Hepatocyte (in vitro differentiated cells): Measurements from ENCODE around the gene MGAT5. TPM values are rescaled to one million over a fixed set of nuclear protein-coding genes. Genes with fewer than 3 reads are reported as not detected.

Experiments used
- DNase-seq: peaks from one replicate; pipeline ENCODE4 v3.0.0-alpha.2; 2016; ENCODE audit warnings: low spot score
- H2AFZ ChIP-seq: fragments of 200-600 bp; sonication (generic); 2 replicates; pipeline ENCODE4 v1.6.0; 2016; ENCODE audit warnings: antibody characterized with exemption, mild to moderate bottlenecking
- H3K27ac ChIP-seq: fragments of 200-600 bp; sonication (generic); 2 replicates; pipeline ENCODE4 v1.5.1; 2016; ENCODE audit warnings: mild to moderate bottlenecking
- H3K27me3 ChIP-seq: fragments of 200-600 bp; sonication (generic); 2 replicates; pipeline ENCODE4 v1.6.1; 2016
- H3K36me3 ChIP-seq: fragments of 200-600 bp; sonication (generic); replicated peaks from 2 replicates; pipeline ENCODE4 v1.5.1; 2016; ENCODE audit warnings: low read depth; ENCODE audit not compliant: insufficient read depth
- H3K4me1 ChIP-seq: fragments of 200-600 bp; sonication (generic); 2 replicates; pipeline ENCODE4 v1.5.1; 2016; ENCODE audit warnings: mild to moderate bottlenecking, moderate library complexity; ENCODE audit not compliant: insufficient read depth
- H3K4me2 ChIP-seq: fragments of 200-600 bp; sonication (generic); 2 replicates; pipeline ENCODE4 v1.6.0; 2016
- H3K4me3 ChIP-seq: fragments of 200-600 bp; sonication (generic); 2 replicates; pipeline ENCODE4 v1.5.1; 2016; ENCODE audit warnings: mild to moderate bottlenecking
- H3K79me2 ChIP-seq: fragments of 200-600 bp; sonication (generic); 2 replicates; pipeline ENCODE4 v1.6.0; 2017; ENCODE audit warnings: mild to moderate bottlenecking
- H3K9me2 ChIP-seq: fragments of 200-600 bp; sonication (generic); replicated peaks from 2 replicates; pipeline ENCODE4 v1.6.0; 2017; ENCODE audit warnings: mild to moderate bottlenecking; ENCODE audit not compliant: insufficient read depth
- H3K9me3 ChIP-seq: fragments of 200-600 bp; sonication (generic); 2 replicates; pipeline ENCODE4 v1.5.1; 2016; ENCODE audit warnings: low read depth, mild to moderate bottlenecking
- H4K20me1 ChIP-seq: fragments of 200-600 bp; sonication (generic); 2 replicates; pipeline ENCODE4 v1.6.0; 2016; ENCODE audit warnings: mild to moderate bottlenecking; ENCODE audit not compliant: insufficient read depth, poor library complexity, severe bottlenecking
- EZH2 ChIP-seq: fragments of 200-600 bp; sonication (generic); IDR thresholded peaks from 2 replicates; pipeline ENCODE4 v1.6.1; 2016; ENCODE audit warnings: antibody characterized with exemption, mild to moderate bottlenecking, borderline replicate concordance
- EZH2phosphoT487 ChIP-seq: fragments of 200-600 bp; sonication (generic); IDR thresholded peaks from one replicate; pipeline ENCODE4 v1.6.1; 2018; ENCODE audit warnings: antibody characterized with exemption, mild to moderate bottlenecking, low read depth, moderate library complexity; ENCODE audit not compliant: unreplicated experiment, severe bottlenecking
- WGBS: methylation state at CpG from one replicate; pipeline ENCODE4 v1.1.6; 2016; ENCODE audit warnings: low lambda C conversion rate; ENCODE audit errors: missing lambda C conversion rate; 5-methylcytosine and 5-hydroxymethylcytosine counted together
- polyA plus RNA-seq: library from polyadenylated mRNA; unstranded; fragments of >200 nt; fragmentation: Nextera tagmentation; extraction: Ambion mirVana; gene quantifications from 2 replicates; pipeline ENCODE4 v1.2.1, GENCODE V29; 2016
- total RNA-seq: library from RNA; depleted of rRNA; stranded (reverse); fragments of >200 nt; gene quantifications from 2 replicates; pipeline ENCODE4 v1.2.3, GENCODE V29; 2014
- TF ChIP-seq, protein P1 (sequence below): fragments of 200-600 bp; sonication (generic); IDR thresholded peaks from 2 replicates; pipeline ENCODE4 v1.5.1; 2016; ENCODE audit warnings: antibody characterized with exemption, mild to moderate bottlenecking; ENCODE audit not compliant: poor library complexity

Gene MGAT5
- total and polyA plus RNA-seq, 2 experiments from 2014 or later: 9.1 to 30.2 TPM

DNA sequence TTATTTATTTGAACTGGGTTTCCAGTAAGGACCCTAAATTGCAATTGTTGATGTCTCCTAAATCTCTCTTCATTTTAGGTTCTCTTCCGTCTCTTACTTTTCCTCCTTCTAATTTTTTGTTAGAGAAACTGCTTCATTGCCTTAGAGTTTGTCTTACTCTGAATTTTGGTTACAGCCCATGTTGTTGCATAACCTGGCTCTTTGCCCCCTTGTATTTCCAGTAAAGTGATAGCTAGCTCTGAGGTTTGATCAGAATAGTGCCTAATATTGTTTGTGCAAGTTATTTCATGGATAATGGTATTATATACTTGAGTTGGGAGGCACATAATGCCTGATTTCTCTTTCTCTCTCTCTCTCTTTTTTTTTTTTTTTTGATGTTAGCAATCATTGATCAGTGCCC is 71.8 kb downstream of the MGAT5 start:
- no peak for DNase-seq
- TF ChIP-seq EZH2phosphoT487 (no peak), EZH2 (no peak)
- TF ChIP-seq, protein P1, sequence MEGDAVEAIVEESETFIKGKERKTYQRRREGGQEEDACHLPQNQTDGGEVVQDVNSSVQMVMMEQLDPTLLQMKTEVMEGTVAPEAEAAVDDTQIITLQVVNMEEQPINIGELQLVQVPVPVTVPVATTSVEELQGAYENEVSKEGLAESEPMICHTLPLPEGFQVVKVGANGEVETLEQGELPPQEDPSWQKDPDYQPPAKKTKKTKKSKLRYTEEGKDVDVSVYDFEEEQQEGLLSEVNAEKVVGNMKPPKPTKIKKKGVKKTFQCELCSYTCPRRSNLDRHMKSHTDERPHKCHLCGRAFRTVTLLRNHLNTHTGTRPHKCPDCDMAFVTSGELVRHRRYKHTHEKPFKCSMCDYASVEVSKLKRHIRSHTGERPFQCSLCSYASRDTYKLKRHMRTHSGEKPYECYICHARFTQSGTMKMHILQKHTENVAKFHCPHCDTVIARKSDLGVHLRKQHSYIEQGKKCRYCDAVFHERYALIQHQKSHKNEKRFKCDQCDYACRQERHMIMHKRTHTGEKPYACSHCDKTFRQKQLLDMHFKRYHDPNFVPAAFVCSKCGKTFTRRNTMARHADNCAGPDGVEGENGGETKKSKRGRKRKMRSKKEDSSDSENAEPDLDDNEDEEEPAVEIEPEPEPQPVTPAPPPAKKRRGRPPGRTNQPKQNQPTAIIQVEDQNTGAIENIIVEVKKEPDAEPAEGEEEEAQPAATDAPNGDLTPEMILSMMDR: no peak
- 97% methylated on average over 1 of the region's 1 CpG for WGBS
- Histone ChIP-seq H2AFZ (no peak overlapping the region), H3K4me2 (no peak overlapping the region), H3K27ac (no peak overlapping the region), H3K4me3 (no peak overlapping the region), H3K27me3 (no peaks in the 10 kb centered on the region), H3K4me1 (no peaks in the 10 kb centered on the region), H3K36me3 (no peaks in the 10 kb centered on the region), H3K9me3 (no peaks in the 10 kb centered on the region), H3K9me2 (no peaks in the 10 kb centered on the region), H3K79me2 (no peaks in the 10 kb centered on the region), H4K20me1 (no peaks in the 10 kb centered on the region)

DNA sequence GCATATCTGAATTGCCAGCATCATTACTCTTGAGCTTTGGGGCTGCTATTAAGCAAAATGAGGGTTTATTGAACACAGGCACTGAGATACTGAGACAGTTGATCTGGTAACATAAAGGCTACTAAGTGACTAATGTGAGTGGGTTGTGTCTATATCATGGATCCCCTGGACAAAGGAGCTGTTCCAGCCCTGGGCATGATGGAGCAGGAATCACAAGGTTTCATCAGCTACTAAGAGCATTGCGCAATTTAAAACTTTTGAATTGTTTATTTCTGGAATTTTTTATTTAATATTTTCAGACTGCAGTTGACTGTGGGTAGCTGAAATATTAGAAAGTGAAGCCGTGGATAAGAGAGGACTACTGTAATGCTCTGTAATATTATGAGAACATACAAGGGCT is 73.5 kb downstream of the MGAT5 start:
- H3K27ac ChIP-seq: no peak overlapping the region
- H3K4me2 ChIP-seq: no peak overlapping the region
- H3K9me3 ChIP-seq: no peaks in the 10 kb centered on the region
- no peaks in the 10 kb centered on the region for H3K9me2 ChIP-seq
- H3K4me3 ChIP-seq: no peak overlapping the region
- H3K4me1 ChIP-seq: no peaks in the 10 kb centered on the region
- H3K36me3 ChIP-seq: no peaks in the 10 kb centered on the region
- no peaks in the 10 kb centered on the region for H3K27me3 ChIP-seq
- H2AFZ ChIP-seq: no peak overlapping the region
- TF ChIP-seq, protein P1: no peak
- TF ChIP-seq EZH2 (no peak), EZH2phosphoT487 (no peak)
- H4K20me1 ChIP-seq: no peaks in the 10 kb centered on the region
- 95% methylated on average over 2 of the region's 2 CpGs for WGBS
- no peak for DNase-seq
- H3K79me2 ChIP-seq: no peaks in the 10 kb centered on the region

DNA sequence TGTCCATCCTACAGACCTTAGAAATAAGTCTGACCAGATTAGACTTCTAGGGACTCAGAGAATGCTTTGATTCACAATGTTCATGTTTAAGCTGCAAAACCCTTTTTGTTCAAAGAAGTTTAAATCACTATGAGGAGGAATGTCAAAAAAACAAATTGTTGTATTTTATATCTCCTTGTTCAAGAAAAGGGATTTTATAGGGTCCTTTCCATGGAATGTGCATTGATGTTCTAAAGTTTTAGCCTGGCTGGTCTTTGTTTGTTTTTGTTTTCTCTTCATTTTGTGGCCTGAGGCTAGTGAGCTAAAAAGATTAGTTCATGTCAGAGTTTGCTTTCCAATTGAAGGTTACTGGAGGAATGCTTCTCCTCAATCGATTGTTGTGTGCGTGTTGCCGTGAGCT is 77.2 kb downstream of the MGAT5 start:
- Histone ChIP-seq H3K27me3 (no peaks in the 10 kb centered on the region), H3K36me3 (no peaks in the 10 kb centered on the region), H3K79me2 (no peaks in the 10 kb centered on the region), H3K27ac (no peak overlapping the region), H3K9me2 (no peaks in the 10 kb centered on the region), H2AFZ (no peak overlapping the region), H3K9me3 (no peaks in the 10 kb centered on the region), H4K20me1 (no peaks in the 10 kb centered on the region), H3K4me1 (no peaks in the 10 kb centered on the region), H3K4me3 (no peak overlapping the region), H3K4me2 (no peak overlapping the region)
- 75% methylated on average over 3 of the region's 3 CpGs for WGBS
- DNase-seq: no peak
- no peak for TF ChIP-seq EZH2
- TF ChIP-seq, protein P1: no peak
- no peak for TF ChIP-seq EZH2phosphoT487

DNA sequence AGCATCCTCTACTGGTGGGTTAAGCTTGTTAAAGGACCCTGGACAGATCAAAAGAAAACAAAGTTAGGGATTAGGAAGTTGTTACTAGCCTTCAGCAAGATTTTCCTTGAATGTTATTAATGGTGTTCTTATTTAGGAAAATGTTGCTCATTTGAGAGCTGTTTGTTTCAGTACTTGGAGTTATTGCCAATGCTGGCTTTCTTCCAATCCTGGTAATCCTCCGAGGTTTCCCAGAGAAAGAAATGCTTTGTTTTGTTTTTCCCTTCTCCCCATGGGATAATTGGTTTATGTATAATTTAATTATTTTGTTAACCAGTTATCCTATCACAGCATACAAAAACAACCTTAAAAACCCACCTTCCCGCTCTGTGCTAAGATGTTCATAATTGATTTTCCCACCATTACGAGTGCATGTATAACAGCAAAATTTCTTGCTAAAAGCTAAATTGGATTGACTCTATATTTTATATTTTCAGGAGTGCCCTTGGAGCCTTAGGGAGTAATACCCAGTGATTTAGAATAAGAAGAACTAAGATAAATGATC is 79.8 kb downstream of the MGAT5 start:
- Histone ChIP-seq H4K20me1 (no peaks in the 10 kb centered on the region), H3K9me2 (no peaks in the 10 kb centered on the region), H3K4me2 (no peak overlapping the region), H3K36me3 (no peaks in the 10 kb centered on the region), H3K27ac (no peak overlapping the region), H3K27me3 (no peaks in the 10 kb centered on the region), H3K9me3 (no peaks in the 10 kb centered on the region), H3K4me1 (no peaks in the 10 kb centered on the region), H3K4me3 (no peak overlapping the region), H3K79me2 (no peaks in the 10 kb centered on the region), H2AFZ (no peak overlapping the region)
- TF ChIP-seq EZH2phosphoT487 (no peak), EZH2 (no peak)
- TF ChIP-seq, protein P1: no peak
- 69% methylated on average over 3 of the region's 3 CpGs for WGBS
- peak; percentile 14 for DNase-seq
